Large intestine (tissue), 3 donors: ENCODE results near the gene LIPH. TPM values are rescaled to one million over a fixed set of nuclear protein-coding genes. Genes with fewer than 3 reads are reported as not detected.
A peak's percentile ranks its signal among the peaks of the same experiment; 100 is the strongest.

Experiments
- DNase-seq, 2 donors: peaks; one replicate each; pipeline versions ENCODE4 v3.0.0 to v3.0.0-alpha.2; 2013
- H3K27ac ChIP-seq: one replicate; pipeline ENCODE4 v1.5.1; 2013; ENCODE audit warnings: low read length
- H3K27me3 ChIP-seq: 2 replicates; pipeline ENCODE4 v1.6.1; 2013; ENCODE audit warnings: low read length; ENCODE audit not compliant: control insufficient read depth, insufficient read depth
- H3K36me3 ChIP-seq: 2 replicates; pipeline ENCODE4 v1.6.1; 2013; ENCODE audit warnings: low read length; ENCODE audit not compliant: control insufficient read depth, insufficient read depth
- H3K4me1 ChIP-seq: one replicate; pipeline ENCODE4 v1.6.1; 2013; ENCODE audit warnings: low read length; ENCODE audit not compliant: control insufficient read depth, insufficient read depth
- H3K4me3 ChIP-seq: one replicate; pipeline ENCODE4 v1.5.1; 2013; ENCODE audit warnings: low read length
- H3K9me3 ChIP-seq: one replicate; pipeline ENCODE4 v1.6.1; 2013; ENCODE audit warnings: mild to moderate bottlenecking, low read depth, low read length, moderate library complexity; ENCODE audit not compliant: control insufficient read depth
- WGBS: methylation state at CpG from one replicate; pipeline ENCODE4 v1.1.5; 2013; ENCODE audit warnings: low lambda C conversion rate; ENCODE audit not compliant: insufficient coverage; 5-methylcytosine and 5-hydroxymethylcytosine counted together
- polyA plus RNA-seq: library from polyadenylated mRNA; unstranded; fragments of 120-200 nt; gene quantifications from one replicate; pipeline ENCODE4 v1.2.1, GENCODE V29; 2013

Gene LIPH
- polyA plus RNA-seq, 1 donor: 6.9 TPM

DNA sequence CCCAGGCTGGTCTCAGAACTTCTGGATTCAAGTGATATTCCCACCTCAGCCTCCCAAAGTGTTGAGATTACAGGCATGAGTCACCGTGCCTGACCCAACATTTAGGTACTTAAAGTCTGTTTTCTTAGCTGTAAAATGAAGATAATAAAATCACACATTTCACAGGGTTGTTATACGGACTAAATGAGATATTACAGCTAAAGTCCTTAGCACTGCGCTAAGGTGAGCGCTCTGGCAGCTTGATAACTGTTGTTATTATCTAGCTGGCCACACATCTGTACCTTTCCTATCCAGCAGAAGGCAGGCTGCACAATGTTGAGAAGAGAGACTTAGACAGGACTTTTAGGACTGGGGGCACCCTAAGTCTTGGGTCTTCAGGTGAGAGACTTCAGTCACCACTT, 2.7 kb upstream of the LIPH start:
- H3K36me3 ChIP-seq: no peaks in the 10 kb centered on the region
- peaks cover 21% of the 10 kb centered on the region for H3K4me1 ChIP-seq
- no peak overlapping the region for H3K4me3 ChIP-seq
- peak in 1 of 2 donors; percentile 69 for DNase-seq
- WGBS: no CpG with 5 or more reads among the region's 4 CpGs
- no peak overlapping the region for H3K27ac ChIP-seq
- no peaks in the 10 kb centered on the region for H3K27me3 ChIP-seq
- H3K9me3 ChIP-seq: peaks cover 3% of the 10 kb centered on the region

- Histone ChIP-seq H3K4me3 (no peak overlapping the region), H3K27me3 (no peaks in the 10 kb centered on the region), H3K4me1 (peaks cover 10% of the 10 kb centered on the region), H3K27ac (no peak overlapping the region), H3K9me3 (peaks cover 1% of the 10 kb centered on the region), H3K36me3 (no peaks in the 10 kb centered on the region)
- no CpG with 5 or more reads among the region's 3 CpGs for WGBS
- no peak for DNase-seq
Measured at GRCh38 chr3:185549651-185550111, 2.7 kb downstream of the LIPH start.

GRCh38 chr3:185549122-185549521, 3.3 kb downstream of the LIPH start:
- H3K27me3 ChIP-seq: no peaks in the 10 kb centered on the region
- no peaks in the 10 kb centered on the region for H3K9me3 ChIP-seq
- peaks cover 15% of the 10 kb centered on the region for H3K4me1 ChIP-seq
- no peaks in the 10 kb centered on the region for H3K36me3 ChIP-seq
- peak in 1 of 2 donors; percentile 10 for DNase-seq
- no peak overlapping the region for H3K27ac ChIP-seq
- WGBS: 78% methylated on average over 1 of the region's 3 CpGs
- H3K4me3 ChIP-seq: no peak overlapping the region

DNA sequence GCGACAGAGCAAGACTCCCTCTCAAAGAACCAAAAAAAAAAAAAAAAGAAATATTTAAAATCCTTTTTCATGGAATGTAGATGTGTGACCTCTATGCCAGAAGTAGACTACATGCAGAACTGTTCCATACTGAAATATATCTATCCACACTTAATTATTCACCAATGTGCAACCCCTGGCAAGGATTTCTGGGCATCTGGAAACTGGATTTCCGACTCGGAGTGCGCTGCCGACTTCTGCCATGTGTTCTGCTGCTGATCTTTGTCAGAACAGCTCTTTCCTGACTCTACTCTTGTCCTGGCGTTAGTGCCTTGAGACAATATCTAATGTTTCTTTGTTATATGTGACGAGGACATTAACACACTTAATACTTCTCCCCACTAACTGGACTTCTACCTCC, 11.7 kb downstream of the LIPH start:
- Histone ChIP-seq H3K36me3 (no peaks in the 10 kb centered on the region), H3K27me3 (no peaks in the 10 kb centered on the region), H3K4me1 (peaks cover 15% of the 10 kb centered on the region), H3K4me3 (no peak overlapping the region), H3K9me3 (no peaks in the 10 kb centered on the region), H3K27ac (no peak overlapping the region)
- no peak for DNase-seq
- WGBS: 100% methylated on average over 2 of the region's 7 CpGs

DNA sequence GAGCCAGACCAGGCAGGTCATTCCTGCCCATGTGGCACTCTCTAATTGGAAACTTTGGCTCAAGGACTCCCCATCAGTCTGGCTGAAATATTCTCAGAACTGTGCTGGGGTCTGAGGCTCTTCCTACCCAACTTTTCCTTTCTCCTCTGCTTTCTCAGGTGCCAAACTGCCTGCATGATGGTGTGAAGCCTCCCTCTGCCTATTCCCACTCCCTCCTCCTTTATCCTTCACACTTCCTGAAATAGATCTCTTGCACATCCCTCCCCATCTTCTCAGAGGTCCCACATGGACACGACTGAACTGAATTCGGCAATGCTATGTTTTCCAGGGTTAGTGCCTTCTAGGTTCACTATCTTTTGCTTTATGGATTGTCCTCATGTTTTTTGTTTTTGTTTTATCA, 12.5 kb downstream of the LIPH start:
- Histone ChIP-seq H3K27ac (no peak overlapping the region), H3K36me3 (no peaks in the 10 kb centered on the region), H3K4me1 (peaks cover 9% of the 10 kb centered on the region), H3K27me3 (no peaks in the 10 kb centered on the region), H3K9me3 (no peaks in the 10 kb centered on the region), H3K4me3 (no peak overlapping the region)
- no peak for DNase-seq
- WGBS: no CpG with 5 or more reads among the region's 2 CpGs

- no peaks in the 10 kb centered on the region for H3K36me3 ChIP-seq
- H3K4me1 ChIP-seq: peaks cover 2% of the 10 kb centered on the region
- no peak overlapping the region for H3K4me3 ChIP-seq
- peak overlapping the region; percentile 75 for H3K27ac ChIP-seq
- H3K9me3 ChIP-seq: no peaks in the 10 kb centered on the region
- 0% methylated on average over 1 of the region's 9 CpGs for WGBS
- peak; percentile 96 to 98 for DNase-seq
- no peaks in the 10 kb centered on the region for H3K27me3 ChIP-seq
Measured at GRCh38 chr3:185537369-185537970, 14.9 kb downstream of the LIPH start.

DNA sequence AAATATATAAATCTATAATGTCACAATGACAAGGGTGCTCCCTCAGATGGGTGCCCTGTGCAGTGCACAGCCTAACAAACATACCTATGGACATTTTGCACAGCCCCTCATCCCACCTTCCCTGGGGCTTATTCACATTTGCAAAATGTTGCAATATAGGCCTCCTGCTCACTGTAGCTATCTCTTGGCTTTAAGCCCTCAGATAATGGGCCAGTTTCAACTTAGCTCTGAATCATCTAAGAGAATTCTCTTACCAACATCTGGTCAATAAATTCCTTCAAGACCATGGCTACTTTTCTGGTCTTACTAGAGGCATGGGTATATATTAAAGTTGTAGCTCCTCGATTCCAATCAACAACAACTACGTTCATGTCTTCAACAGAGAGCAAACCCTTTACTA, 17.9 kb downstream of the LIPH start:
- WGBS: no CpG with 5 or more reads among the region's 2 CpGs
- H3K4me1 ChIP-seq: peaks cover 12% of the 10 kb centered on the region
- H3K9me3 ChIP-seq: no peaks in the 10 kb centered on the region
- DNase-seq: peak; percentile 24 to 60
- H3K27me3 ChIP-seq: no peaks in the 10 kb centered on the region
- no peak overlapping the region for H3K4me3 ChIP-seq
- H3K27ac ChIP-seq: no peak overlapping the region
- no peaks in the 10 kb centered on the region for H3K36me3 ChIP-seq

- no CpG with 5 or more reads among the region's 5 CpGs for WGBS
- Histone ChIP-seq H3K4me1 (peaks cover 12% of the 10 kb centered on the region), H3K27me3 (no peaks in the 10 kb centered on the region), H3K36me3 (no peaks in the 10 kb centered on the region), H3K4me3 (no peak overlapping the region), H3K9me3 (no peaks in the 10 kb centered on the region), H3K27ac (no peak overlapping the region)
- DNase-seq: no peak
Measured at GRCh38 chr3:185532901-185533300, 19.5 kb downstream of the LIPH start.

DNA sequence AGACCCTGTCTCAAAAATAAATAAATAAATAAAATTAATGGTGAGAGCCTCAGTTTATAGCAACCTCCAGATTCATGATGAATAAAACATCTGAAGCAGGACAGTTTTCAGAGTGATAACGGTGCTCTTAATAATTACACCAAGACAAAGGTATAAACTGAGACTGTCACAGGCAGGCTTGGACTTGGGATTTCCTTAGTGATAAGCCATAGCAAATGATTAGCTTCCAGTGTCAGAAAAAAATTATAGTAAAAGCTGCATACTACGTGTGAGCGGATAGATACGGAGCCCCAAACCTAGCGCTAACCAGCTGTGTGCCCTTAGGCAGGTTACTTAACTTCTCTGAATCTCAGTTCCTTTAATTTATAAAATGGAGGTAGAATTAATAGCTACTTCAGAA, 21.5 kb downstream of the LIPH start:
- H3K27ac ChIP-seq: peak overlapping the region; percentile 44
- H3K27me3 ChIP-seq: no peaks in the 10 kb centered on the region
- WGBS: no CpG with 5 or more reads among the region's 5 CpGs
- H3K4me1 ChIP-seq: peaks cover 10% of the 10 kb centered on the region
- H3K4me3 ChIP-seq: no peak overlapping the region
- no peaks in the 10 kb centered on the region for H3K9me3 ChIP-seq
- peak; percentile 64 to 80 for DNase-seq
- H3K36me3 ChIP-seq: no peaks in the 10 kb centered on the region

GRCh38 chr3:185528532-185528931, 23.9 kb downstream of the LIPH start:
- Histone ChIP-seq H3K27ac (no peak overlapping the region), H3K4me1 (peaks cover 10% of the 10 kb centered on the region), H3K27me3 (no peaks in the 10 kb centered on the region), H3K36me3 (no peaks in the 10 kb centered on the region), H3K9me3 (no peaks in the 10 kb centered on the region), H3K4me3 (no peak overlapping the region)
- DNase-seq: no peak
- WGBS: 100% methylated on average over 1 of the region's 6 CpGs

GRCh38 chr3:185527364-185527763, 25.0 kb downstream of the LIPH start:
- H3K27me3 ChIP-seq: no peaks in the 10 kb centered on the region
- WGBS: no CpG with 5 or more reads among the region's 9 CpGs
- H3K27ac ChIP-seq: no peak overlapping the region
- H3K4me3 ChIP-seq: no peak overlapping the region
- no peaks in the 10 kb centered on the region for H3K9me3 ChIP-seq
- H3K36me3 ChIP-seq: no peaks in the 10 kb centered on the region
- peaks cover 10% of the 10 kb centered on the region for H3K4me1 ChIP-seq
- no peak for DNase-seq
